SK-N-SH treated with all-trans-retinoic acid at 6 μM for 48 hours (cell line): ENCODE measurements around the gene ECHS1.

Source experiments
- ATAC-seq: fragments of 200-7000 bp; cut with Tn5 transposase; 3 replicates; pipeline ENCODE4 v1.9.1; 2020; ENCODE audit warnings: mild to moderate bottlenecking, moderate library complexity
- BACH2 ChIP-seq: fragments of 250-450 bp; sonication (Bioruptor Pico); IDR thresholded peaks from 2 replicates; pipeline ENCODE4 v1.9.0; 2021; ENCODE audit warnings: mild to moderate bottlenecking, borderline replicate concordance
- CSDC2 ChIP-seq: fragments of 250-450 bp; sonication (Bioruptor Pico); IDR thresholded peaks from 2 replicates; pipeline ENCODE4 v1.5.0; 2020; ENCODE audit warnings: mild to moderate bottlenecking, moderate library complexity
- ESRRG ChIP-seq: fragments of 250-450 bp; sonication (Bioruptor Pico); IDR thresholded peaks from 2 replicates; pipeline ENCODE4 v1.6.1; 2021; ENCODE audit warnings: mild to moderate bottlenecking
- GLIS3 ChIP-seq: fragments of 250-450 bp; sonication (Bioruptor Pico); IDR thresholded peaks from 2 replicates; pipeline ENCODE4 v1.5.0; 2020; ENCODE audit warnings: mild to moderate bottlenecking, moderate library complexity
- ISL1 ChIP-seq: fragments of 250-450 bp; sonication (Bioruptor Pico); IDR thresholded peaks from 2 replicates; pipeline ENCODE4 v2.1.2; 2022; ENCODE audit warnings: mild to moderate bottlenecking, moderate library complexity
- OSR1 ChIP-seq: fragments of 250-450 bp; sonication (Bioruptor Pico); IDR thresholded peaks from 2 replicates; pipeline ENCODE4 v1.8.0; 2022; ENCODE audit warnings: moderate library complexity, mild to moderate bottlenecking, inconsistent platforms
- RARB ChIP-seq: fragments of 250-450 bp; sonication (Bioruptor Pico); IDR thresholded peaks from 2 replicates; pipeline ENCODE4 v1.8.0; 2021; ENCODE audit warnings: mild to moderate bottlenecking, moderate library complexity
- SNAI2 ChIP-seq: fragments of 250-450 bp; sonication (Bioruptor Pico); IDR thresholded peaks from 2 replicates; pipeline ENCODE4 v1.5.0; 2020; ENCODE audit warnings: mild to moderate bottlenecking, moderate library complexity
- TCF4 ChIP-seq: fragments of 250-450 bp; sonication (Bioruptor Pico); IDR thresholded peaks from 2 replicates; pipeline ENCODE4 v1.8.0; 2021; ENCODE audit warnings: mild to moderate bottlenecking, moderate library complexity, borderline replicate concordance
- TOX ChIP-seq: fragments of 250-450 bp; sonication (Bioruptor Pico); IDR thresholded peaks from 2 replicates; pipeline ENCODE4 v1.8.0; 2021; ENCODE audit warnings: mild to moderate bottlenecking, moderate library complexity, borderline replicate concordance
- ZC3H10 ChIP-seq: fragments of 250-450 bp; sonication (Bioruptor Pico); IDR thresholded peaks from 2 replicates; pipeline ENCODE4 v1.5.1; 2021; ENCODE audit warnings: mild to moderate bottlenecking, moderate library complexity
- ZFP3 ChIP-seq: fragments of 250-450 bp; sonication (Bioruptor Pico); IDR thresholded peaks from 2 replicates; pipeline ENCODE4 v1.5.0; 2020; ENCODE audit warnings: mild to moderate bottlenecking, moderate library complexity
- ZFP30 ChIP-seq: fragments of 450-650 bp; formaldehyde crosslinking; IDR thresholded peaks from 2 replicates; pipeline ENCODE4 v1.5.0; 2022; ENCODE audit warnings: mild to moderate bottlenecking, moderate library complexity
- ZNF565 ChIP-seq: fragments of 450-650 bp; formaldehyde crosslinking; conservative IDR thresholded peaks from 2 replicates; pipeline ENCODE4 v1.5.0; 2020; ENCODE audit warnings: low read depth, mild to moderate bottlenecking, moderate library complexity
- ZNF70 ChIP-seq: fragments of 450-650 bp; formaldehyde crosslinking; IDR thresholded peaks from 2 replicates; pipeline ENCODE4 v1.5.0; 2020; ENCODE audit warnings: mild to moderate bottlenecking, moderate library complexity
- TF ChIP-seq, protein P1 (sequence below): fragments of 250-450 bp; sonication (Bioruptor Pico); IDR thresholded peaks from 2 replicates; pipeline ENCODE4 v1.8.0; 2021; ENCODE audit warnings: low read depth, mild to moderate bottlenecking, moderate library complexity, borderline replicate concordance
- TF ChIP-seq, protein P2 (sequence below): fragments of 250-450 bp; sonication (Bioruptor Pico); IDR thresholded peaks from 2 replicates; pipeline ENCODE4 v1.8.0; 2020; ENCODE audit warnings: mild to moderate bottlenecking, moderate library complexity, borderline replicate concordance
- TF ChIP-seq, protein P3 (sequence below): fragments of 250-450 bp; sonication (Bioruptor Pico); IDR thresholded peaks from 2 replicates; pipeline ENCODE4 v1.5.1; 2020; ENCODE audit warnings: low read depth, mild to moderate bottlenecking, moderate library complexity
- TF ChIP-seq, protein P4 (sequence below): fragments of 250-450 bp; sonication (Bioruptor Pico); IDR thresholded peaks from 2 replicates; pipeline ENCODE4 v1.5.1; 2021; ENCODE audit warnings: mild to moderate bottlenecking, moderate library complexity
- TF ChIP-seq, protein P5 (sequence below): fragments of 250-450 bp; sonication (Bioruptor Pico); IDR thresholded peaks from 2 replicates; pipeline ENCODE4 v1.5.0; 2020; ENCODE audit warnings: mild to moderate bottlenecking, moderate library complexity

The ECHS1 gene

DNA sequence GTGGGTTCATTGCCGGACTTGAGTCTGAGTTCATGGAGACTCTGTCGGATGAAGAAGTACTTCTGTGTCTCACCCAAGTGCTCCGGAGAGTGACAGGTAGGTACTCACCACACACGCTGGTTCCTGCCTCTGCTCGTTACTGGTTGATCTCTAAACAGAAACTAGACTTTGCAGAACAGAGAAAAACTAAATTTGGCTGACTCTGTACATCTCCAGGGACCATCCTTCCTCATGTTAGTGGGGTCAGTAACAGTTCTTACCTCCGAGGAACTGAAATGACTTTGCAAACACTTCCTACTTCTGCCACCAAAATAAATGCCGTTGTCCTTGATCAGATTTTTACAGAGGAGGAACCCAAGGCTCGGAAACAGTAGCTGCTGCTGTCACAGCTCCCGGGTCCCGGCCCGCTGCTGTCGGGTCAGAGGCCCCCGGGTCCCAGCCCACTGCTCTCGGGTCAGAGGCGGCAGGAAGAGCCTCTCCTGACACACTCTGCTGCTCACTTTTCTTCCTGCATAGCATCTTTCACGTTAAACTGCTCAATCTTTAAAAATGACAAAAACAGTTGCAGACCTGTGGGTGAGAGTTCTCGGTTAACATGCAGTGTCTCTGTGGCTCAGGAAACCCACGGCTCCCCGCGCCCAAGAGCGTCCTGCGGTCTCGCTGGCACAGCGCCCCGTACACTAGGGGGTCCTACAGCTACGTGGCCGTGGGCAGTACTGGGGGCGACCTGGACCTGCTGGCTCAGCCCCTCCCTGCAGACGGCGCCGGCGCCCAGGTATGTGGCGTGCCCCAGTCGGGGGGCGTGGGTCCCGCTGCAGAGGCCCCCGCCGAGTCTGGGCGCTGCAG lies 16.0 kb upstream of the ECHS1 start:
- no peak for ATAC-seq
- TF ChIP-seq, protein P1, sequence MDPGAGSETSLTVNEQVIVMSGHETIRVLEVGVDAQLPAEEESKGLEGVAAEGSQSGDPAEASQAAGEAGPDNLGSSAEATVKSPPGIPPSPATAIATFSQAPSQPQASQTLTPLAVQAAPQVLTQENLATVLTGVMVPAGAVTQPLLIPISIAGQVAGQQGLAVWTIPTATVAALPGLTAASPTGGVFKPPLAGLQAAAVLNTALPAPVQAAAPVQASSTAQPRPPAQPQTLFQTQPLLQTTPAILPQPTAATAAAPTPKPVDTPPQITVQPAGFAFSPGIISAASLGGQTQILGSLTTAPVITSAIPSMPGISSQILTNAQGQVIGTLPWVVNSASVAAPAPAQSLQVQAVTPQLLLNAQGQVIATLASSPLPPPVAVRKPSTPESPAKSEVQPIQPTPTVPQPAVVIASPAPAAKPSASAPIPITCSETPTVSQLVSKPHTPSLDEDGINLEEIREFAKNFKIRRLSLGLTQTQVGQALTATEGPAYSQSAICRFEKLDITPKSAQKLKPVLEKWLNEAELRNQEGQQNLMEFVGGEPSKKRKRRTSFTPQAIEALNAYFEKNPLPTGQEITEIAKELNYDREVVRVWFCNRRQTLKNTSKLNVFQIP (CRISPR knock-in tag) = no peak
- TF ChIP-seq CSDC2 (CRISPR knock-in tag) (no peak), ZNF70 (no peak), OSR1 (CRISPR knock-in tag) (no peak), ISL1 (CRISPR knock-in tag) (no peak), ESRRG (CRISPR knock-in tag) (no peak), BACH2 (CRISPR knock-in tag) (no peak), GLIS3 (CRISPR knock-in tag) (no peak), RARB (CRISPR knock-in tag) (no peak), SNAI2 (CRISPR knock-in tag) (no peak), TOX (no peak), ZFP30 (no peak), ZNF565 (CRISPR knock-in tag) (no peak), ZC3H10 (CRISPR knock-in tag) (no peak), ZFP3 (CRISPR knock-in tag) (no peak)
- TF ChIP-seq, protein P2, sequence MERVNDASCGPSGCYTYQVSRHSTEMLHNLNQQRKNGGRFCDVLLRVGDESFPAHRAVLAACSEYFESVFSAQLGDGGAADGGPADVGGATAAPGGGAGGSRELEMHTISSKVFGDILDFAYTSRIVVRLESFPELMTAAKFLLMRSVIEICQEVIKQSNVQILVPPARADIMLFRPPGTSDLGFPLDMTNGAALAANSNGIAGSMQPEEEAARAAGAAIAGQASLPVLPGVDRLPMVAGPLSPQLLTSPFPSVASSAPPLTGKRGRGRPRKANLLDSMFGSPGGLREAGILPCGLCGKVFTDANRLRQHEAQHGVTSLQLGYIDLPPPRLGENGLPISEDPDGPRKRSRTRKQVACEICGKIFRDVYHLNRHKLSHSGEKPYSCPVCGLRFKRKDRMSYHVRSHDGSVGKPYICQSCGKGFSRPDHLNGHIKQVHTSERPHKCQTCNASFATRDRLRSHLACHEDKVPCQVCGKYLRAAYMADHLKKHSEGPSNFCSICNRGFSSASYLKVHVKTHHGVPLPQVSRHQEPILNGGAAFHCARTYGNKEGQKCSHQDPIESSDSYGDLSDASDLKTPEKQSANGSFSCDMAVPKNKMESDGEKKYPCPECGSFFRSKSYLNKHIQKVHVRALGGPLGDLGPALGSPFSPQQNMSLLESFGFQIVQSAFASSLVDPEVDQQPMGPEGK (CRISPR knock-in tag) = no peak
- TF ChIP-seq, protein P3, sequence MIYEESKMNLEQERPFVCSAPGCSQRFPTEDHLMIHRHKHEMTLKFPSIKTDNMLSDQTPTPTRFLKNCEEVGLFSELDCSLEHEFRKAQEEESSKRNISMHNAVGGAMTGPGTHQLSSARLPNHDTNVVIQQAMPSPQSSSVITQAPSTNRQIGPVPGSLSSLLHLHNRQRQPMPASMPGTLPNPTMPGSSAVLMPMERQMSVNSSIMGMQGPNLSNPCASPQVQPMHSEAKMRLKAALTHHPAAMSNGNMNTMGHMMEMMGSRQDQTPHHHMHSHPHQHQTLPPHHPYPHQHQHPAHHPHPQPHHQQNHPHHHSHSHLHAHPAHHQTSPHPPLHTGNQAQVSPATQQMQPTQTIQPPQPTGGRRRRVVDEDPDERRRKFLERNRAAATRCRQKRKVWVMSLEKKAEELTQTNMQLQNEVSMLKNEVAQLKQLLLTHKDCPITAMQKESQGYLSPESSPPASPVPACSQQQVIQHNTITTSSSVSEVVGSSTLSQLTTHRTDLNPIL (CRISPR knock-in tag) = no peak
- TF ChIP-seq, protein P4, sequence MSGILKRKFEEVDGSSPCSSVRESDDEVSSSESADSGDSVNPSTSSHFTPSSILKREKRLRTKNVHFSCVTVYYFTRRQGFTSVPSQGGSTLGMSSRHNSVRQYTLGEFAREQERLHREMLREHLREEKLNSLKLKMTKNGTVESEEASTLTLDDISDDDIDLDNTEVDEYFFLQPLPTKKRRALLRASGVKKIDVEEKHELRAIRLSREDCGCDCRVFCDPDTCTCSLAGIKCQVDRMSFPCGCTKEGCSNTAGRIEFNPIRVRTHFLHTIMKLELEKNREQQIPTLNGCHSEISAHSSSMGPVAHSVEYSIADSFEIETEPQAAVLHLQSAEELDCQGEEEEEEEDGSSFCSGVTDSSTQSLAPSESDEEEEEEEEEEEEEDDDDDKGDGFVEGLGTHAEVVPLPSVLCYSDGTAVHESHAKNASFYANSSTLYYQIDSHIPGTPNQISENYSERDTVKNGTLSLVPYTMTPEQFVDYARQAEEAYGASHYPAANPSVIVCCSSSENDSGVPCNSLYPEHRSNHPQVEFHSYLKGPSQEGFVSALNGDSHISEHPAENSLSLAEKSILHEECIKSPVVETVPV = no peak
- TF ChIP-seq, protein P5, sequence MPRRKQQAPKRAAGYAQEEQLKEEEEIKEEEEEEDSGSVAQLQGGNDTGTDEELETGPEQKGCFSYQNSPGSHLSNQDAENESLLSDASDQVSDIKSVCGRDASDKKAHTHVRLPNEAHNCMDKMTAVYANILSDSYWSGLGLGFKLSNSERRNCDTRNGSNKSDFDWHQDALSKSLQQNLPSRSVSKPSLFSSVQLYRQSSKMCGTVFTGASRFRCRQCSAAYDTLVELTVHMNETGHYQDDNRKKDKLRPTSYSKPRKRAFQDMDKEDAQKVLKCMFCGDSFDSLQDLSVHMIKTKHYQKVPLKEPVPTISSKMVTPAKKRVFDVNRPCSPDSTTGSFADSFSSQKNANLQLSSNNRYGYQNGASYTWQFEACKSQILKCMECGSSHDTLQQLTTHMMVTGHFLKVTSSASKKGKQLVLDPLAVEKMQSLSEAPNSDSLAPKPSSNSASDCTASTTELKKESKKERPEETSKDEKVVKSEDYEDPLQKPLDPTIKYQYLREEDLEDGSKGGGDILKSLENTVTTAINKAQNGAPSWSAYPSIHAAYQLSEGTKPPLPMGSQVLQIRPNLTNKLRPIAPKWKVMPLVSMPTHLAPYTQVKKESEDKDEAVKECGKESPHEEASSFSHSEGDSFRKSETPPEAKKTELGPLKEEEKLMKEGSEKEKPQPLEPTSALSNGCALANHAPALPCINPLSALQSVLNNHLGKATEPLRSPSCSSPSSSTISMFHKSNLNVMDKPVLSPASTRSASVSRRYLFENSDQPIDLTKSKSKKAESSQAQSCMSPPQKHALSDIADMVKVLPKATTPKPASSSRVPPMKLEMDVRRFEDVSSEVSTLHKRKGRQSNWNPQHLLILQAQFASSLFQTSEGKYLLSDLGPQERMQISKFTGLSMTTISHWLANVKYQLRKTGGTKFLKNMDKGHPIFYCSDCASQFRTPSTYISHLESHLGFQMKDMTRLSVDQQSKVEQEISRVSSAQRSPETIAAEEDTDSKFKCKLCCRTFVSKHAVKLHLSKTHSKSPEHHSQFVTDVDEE (CRISPR knock-in tag) = no peak

DNA sequence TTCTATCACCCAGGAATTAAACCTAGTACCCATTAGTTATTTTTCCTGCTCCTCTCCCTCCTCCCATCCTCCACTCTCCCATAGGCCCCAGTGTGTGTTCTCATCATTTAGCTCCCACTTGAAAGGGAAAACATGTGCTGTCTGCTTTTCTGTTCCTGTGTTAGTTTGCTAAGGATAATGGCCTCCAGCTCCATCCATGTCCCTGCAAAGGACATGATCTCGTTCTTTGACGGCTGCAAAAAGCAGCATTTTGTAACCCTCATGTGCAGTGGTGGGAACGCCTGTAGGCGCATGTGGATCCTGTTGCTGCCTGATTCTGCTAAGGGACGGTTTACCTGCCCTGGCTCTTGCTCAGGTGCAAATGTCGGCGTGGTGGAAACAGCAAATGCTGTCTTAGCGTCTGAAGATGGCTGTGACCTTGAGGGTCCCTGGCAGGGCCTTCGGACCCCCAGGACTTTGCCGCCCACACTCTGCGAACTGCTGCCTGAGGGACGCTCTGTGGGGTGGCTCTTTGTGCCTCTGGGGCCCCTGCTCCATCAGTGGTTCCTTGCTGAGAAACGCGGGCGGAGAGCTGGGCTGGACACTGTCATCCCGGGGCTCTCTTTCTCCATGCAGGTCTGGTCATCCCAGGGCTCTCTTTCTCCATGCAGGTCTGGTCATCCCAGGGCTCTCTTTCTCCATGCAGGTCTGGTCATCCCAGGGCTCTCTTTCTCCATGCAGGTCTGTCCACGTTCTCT lies 15.2 kb upstream of the ECHS1 start:
- ATAC-seq = no peak
- TF ChIP-seq, protein P3 (CRISPR knock-in tag) = no peak
- TF ChIP-seq, protein P4 = no peak
- TF ChIP-seq BACH2 (CRISPR knock-in tag) (no peak), ZNF565 (CRISPR knock-in tag) (no peak), TCF4 (CRISPR knock-in tag) (no peak), ZNF70 (no peak), ZC3H10 (CRISPR knock-in tag) (no peak), SNAI2 (CRISPR knock-in tag) (no peak), RARB (CRISPR knock-in tag) (no peak), ZFP3 (CRISPR knock-in tag) (no peak), OSR1 (CRISPR knock-in tag) (no peak), GLIS3 (CRISPR knock-in tag) (no peak), CSDC2 (CRISPR knock-in tag) (no peak), TOX (no peak), ISL1 (CRISPR knock-in tag) (no peak)
- TF ChIP-seq, protein P5 (CRISPR knock-in tag) = no peak
